Mesothelial cell of epicardium (in vitro differentiated cells): ENCODE results near the gene NEK6. TPM values are rescaled to one million over a fixed set of nuclear protein-coding genes. Genes with fewer than 3 reads are reported as not detected.

ENCODE experiments used
- DNase-seq, 2 experiments: peaks; one replicate each; pipeline ENCODE4 v3.0.0; 2021; ENCODE audit warnings: low spot score in 2 of 2; ENCODE audit not compliant: unreplicated experiment in 2 of 2
- H3K27ac Mint-ChIP-seq: 2 replicates; pipeline ENCODE4 v1.8.0; 2021; ENCODE audit warnings: mixed read lengths
- H3K27me3 Mint-ChIP-seq: 2 replicates; pipeline ENCODE4 v1.8.0; 2021; ENCODE audit warnings: low read depth, mixed read lengths
- H3K36me3 Mint-ChIP-seq: 2 replicates; pipeline ENCODE4 v1.8.0; 2021; ENCODE audit warnings: mixed read lengths
- H3K4me1 Mint-ChIP-seq: 2 replicates; pipeline ENCODE4 v1.8.0; 2021; ENCODE audit warnings: mixed read lengths
- H3K4me3 Mint-ChIP-seq: 2 replicates; pipeline ENCODE4 v1.8.0; 2021; ENCODE audit warnings: mild to moderate bottlenecking, moderate library complexity, mixed read lengths
- H3K9me3 Mint-ChIP-seq: 2 replicates; pipeline ENCODE4 v1.8.0; 2021; ENCODE audit warnings: mixed read lengths
- total RNA-seq: library from RNA; stranded (reverse); gene quantifications from 3 replicates; pipeline ENCODE4 v1.2.1, GENCODE V29; 2021
- TF ChIP-seq, protein P1 (sequence below): fragments of 200-600 bp; sonication (generic); IDR thresholded peaks from one replicate; pipeline ENCODE4 v1.5.0; 2021; ENCODE audit warnings: antibody characterized with exemption; ENCODE audit not compliant: unreplicated experiment

Gene NEK6
- total RNA-seq, 1 donor from 2014 or later = 42.9 TPM

GRCh38 chr9:124359855-124360678, 102.3 kb downstream of the NEK6 start:
- no peaks in the 10 kb centered on the region for H3K27me3 Mint-ChIP-seq
- no peak for DNase-seq
- TF ChIP-seq, protein P1, sequence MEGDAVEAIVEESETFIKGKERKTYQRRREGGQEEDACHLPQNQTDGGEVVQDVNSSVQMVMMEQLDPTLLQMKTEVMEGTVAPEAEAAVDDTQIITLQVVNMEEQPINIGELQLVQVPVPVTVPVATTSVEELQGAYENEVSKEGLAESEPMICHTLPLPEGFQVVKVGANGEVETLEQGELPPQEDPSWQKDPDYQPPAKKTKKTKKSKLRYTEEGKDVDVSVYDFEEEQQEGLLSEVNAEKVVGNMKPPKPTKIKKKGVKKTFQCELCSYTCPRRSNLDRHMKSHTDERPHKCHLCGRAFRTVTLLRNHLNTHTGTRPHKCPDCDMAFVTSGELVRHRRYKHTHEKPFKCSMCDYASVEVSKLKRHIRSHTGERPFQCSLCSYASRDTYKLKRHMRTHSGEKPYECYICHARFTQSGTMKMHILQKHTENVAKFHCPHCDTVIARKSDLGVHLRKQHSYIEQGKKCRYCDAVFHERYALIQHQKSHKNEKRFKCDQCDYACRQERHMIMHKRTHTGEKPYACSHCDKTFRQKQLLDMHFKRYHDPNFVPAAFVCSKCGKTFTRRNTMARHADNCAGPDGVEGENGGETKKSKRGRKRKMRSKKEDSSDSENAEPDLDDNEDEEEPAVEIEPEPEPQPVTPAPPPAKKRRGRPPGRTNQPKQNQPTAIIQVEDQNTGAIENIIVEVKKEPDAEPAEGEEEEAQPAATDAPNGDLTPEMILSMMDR = no peak
- no peaks in the 10 kb centered on the region for H3K4me1 Mint-ChIP-seq
- H3K4me3 Mint-ChIP-seq = no peak overlapping the region
- H3K9me3 Mint-ChIP-seq = no peaks in the 10 kb centered on the region
- H3K27ac Mint-ChIP-seq = no peak overlapping the region
- H3K36me3 Mint-ChIP-seq = peaks cover 4% of the 10 kb centered on the region

DNA sequence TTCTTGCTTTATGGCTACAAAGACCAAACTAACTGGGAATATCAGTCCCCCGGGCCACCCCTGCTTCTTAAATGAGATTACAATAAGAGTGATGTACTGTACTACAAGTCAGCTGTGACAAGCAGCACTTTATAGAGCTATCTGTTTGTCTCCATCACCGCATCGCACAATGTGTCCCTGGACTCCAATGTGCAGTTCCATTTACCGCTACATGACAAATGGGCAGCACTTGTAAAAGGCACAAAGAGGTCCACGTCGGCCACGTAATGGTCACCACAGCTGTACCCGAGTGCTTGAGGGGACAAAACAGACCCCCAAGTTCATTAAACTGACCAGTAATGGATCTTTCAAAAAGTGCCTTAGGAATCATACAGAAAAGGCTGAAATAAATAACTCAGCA, 103.4 kb downstream of the NEK6 start:
- peaks cover 4% of the 10 kb centered on the region for H3K36me3 Mint-ChIP-seq
- no peak for DNase-seq
- H3K27ac Mint-ChIP-seq = no peak overlapping the region
- H3K9me3 Mint-ChIP-seq = no peaks in the 10 kb centered on the region
- H3K27me3 Mint-ChIP-seq = no peaks in the 10 kb centered on the region
- no peaks in the 10 kb centered on the region for H3K4me1 Mint-ChIP-seq
- TF ChIP-seq, protein P1 = no peak
- H3K4me3 Mint-ChIP-seq = no peak overlapping the region

GRCh38 chr9:124363326-124364096, 105.8 kb downstream of the NEK6 start:
- Mint-ChIP-seq H3K27ac (no peak overlapping the region), H3K36me3 (peaks cover 6% of the 10 kb centered on the region), H3K9me3 (no peaks in the 10 kb centered on the region), H3K4me1 (peaks cover 7% of the 10 kb centered on the region), H3K4me3 (no peak overlapping the region), H3K27me3 (no peaks in the 10 kb centered on the region)
- no peak for DNase-seq
- TF ChIP-seq, protein P1 = no peak

GRCh38 chr9:124364141-124364540, 106.4 kb downstream of the NEK6 start:
- TF ChIP-seq, protein P1 = no peak
- Mint-ChIP-seq H3K27ac (no peak overlapping the region), H3K27me3 (no peaks in the 10 kb centered on the region), H3K4me3 (no peak overlapping the region), H3K36me3 (peaks cover 6% of the 10 kb centered on the region), H3K4me1 (peaks cover 13% of the 10 kb centered on the region), H3K9me3 (no peaks in the 10 kb centered on the region)
- no peak for DNase-seq

- H3K36me3 Mint-ChIP-seq = peaks cover 6% of the 10 kb centered on the region
- H3K4me3 Mint-ChIP-seq = no peak overlapping the region
- TF ChIP-seq, protein P1 = no peak
- DNase-seq = no peak
- H3K9me3 Mint-ChIP-seq = no peaks in the 10 kb centered on the region
- no peaks in the 10 kb centered on the region for H3K27me3 Mint-ChIP-seq
- no peak overlapping the region for H3K27ac Mint-ChIP-seq
- peaks cover 20% of the 10 kb centered on the region for H3K4me1 Mint-ChIP-seq
Measured at GRCh38 chr9:124365036-124365435, 107.3 kb downstream of the NEK6 start.
